HG03460 (cell line): ENCODE results near the gene CFHR4.
"Not testable (repeated sequence)": the region's sequence is repeated elsewhere in the genome, so short reads cannot be mapped to it uniquely, and the experiment has no call there.

Source experiments
- ATAC-seq: cut with Tn5 transposase; IDR thresholded peaks from one replicate; pipeline ENCODE4 v1.9.1; 2021; ENCODE audit not compliant: unreplicated experiment

Gene CFHR4

GRCh38 chr1:196887515-196888239 is at the start of gene CFHR4:
TSS of gene CFHR4 (plus strand) at chr1:196888052. CDS start at chr1:196888151, 99 bp downstream.
- peak; percentile 89 for ATAC-seq

- ATAC-seq, result not testable (repeated sequence)
These were observed 38.0 kb upstream of the CFHR4 start for GRCh38 chr1:196849613-196850492.

GRCh38 chr1:196856053-196856452 is 31.8 kb upstream of the CFHR4 start:
- no peak for ATAC-seq

GRCh38 chr1:196857188-196857587 is 30.7 kb upstream of the CFHR4 start:
- ATAC-seq, result no peak

GRCh38 chr1:196858811-196859210 is 29.0 kb upstream of the CFHR4 start:
- no peak for ATAC-seq

- ATAC-seq, result no peak
These were observed 27.4 kb upstream of the CFHR4 start for GRCh38 chr1:196860323-196860884.

GRCh38 chr1:196861429-196861828 is 26.4 kb upstream of the CFHR4 start:
- no peak for ATAC-seq

GRCh38 chr1:196866974-196867373 is 20.9 kb upstream of the CFHR4 start:
- no peak for ATAC-seq

GRCh38 chr1:196873385-196873784 is 14.5 kb upstream of the CFHR4 start:
- ATAC-seq, result no peak

- ATAC-seq, result no peak
These were observed 11.9 kb upstream of the CFHR4 start for GRCh38 chr1:196875935-196876334.

- no peak for ATAC-seq
These were observed 9.9 kb upstream of the CFHR4 start for GRCh38 chr1:196877964-196878363.

GRCh38 chr1:196886560-196886959 is 1.3 kb upstream of the CFHR4 start:
- ATAC-seq, result not testable (repeated sequence)

GRCh38 chr1:196890668-196891067 is 2.8 kb downstream of the CFHR4 start:
- ATAC-seq, result no peak

- no peak for ATAC-seq
These were observed 3.4 kb downstream of the CFHR4 start for GRCh38 chr1:196891251-196891650.

GRCh38 chr1:196896355-196896754 is 8.5 kb downstream of the CFHR4 start:
- ATAC-seq, result no peak

GRCh38 chr1:196897158-196897828 is 9.4 kb downstream of the CFHR4 start:
- no peak for ATAC-seq

- ATAC-seq, result no peak
These were observed 14.5 kb downstream of the CFHR4 start for GRCh38 chr1:196902344-196902743.

GRCh38 chr1:196910215-196910614 is 22.4 kb downstream of the CFHR4 start:
- no peak for ATAC-seq

GRCh38 chr1:196912283-196912682 is 24.4 kb downstream of the CFHR4 start:
- ATAC-seq, result not testable (repeated sequence)

GRCh38 chr1:196926839-196927238 is 39.0 kb downstream of the CFHR4 start:
- not testable (repeated sequence) for ATAC-seq

- ATAC-seq, result not testable (repeated sequence)
These were observed 45.0 kb downstream of the CFHR4 start for GRCh38 chr1:196932853-196933252.
